Measurements from ENCODE around the gene CHRNA4. TPM values are rescaled to one million over a fixed set of nuclear protein-coding genes. Genes with fewer than 3 reads are reported as not detected.
"Not testable (repeated sequence)": the region's sequence is repeated elsewhere in the genome, so short reads cannot be mapped to it uniquely, and the experiment has no call there.

CHRNA4 gene
- total RNA-seq, 2 donors from 2014 or later = not detected

GRCh38 chr20:63336232-63336752 lies 24.9 kb downstream of the CHRNA4 start:
- Mint-ChIP-seq H3K9me3 (peaks cover 21% of the 10 kb centered on the region), H3K27me3 (peaks cover 20 to 41% of the 10 kb centered on the region in 2 donors)

DNA sequence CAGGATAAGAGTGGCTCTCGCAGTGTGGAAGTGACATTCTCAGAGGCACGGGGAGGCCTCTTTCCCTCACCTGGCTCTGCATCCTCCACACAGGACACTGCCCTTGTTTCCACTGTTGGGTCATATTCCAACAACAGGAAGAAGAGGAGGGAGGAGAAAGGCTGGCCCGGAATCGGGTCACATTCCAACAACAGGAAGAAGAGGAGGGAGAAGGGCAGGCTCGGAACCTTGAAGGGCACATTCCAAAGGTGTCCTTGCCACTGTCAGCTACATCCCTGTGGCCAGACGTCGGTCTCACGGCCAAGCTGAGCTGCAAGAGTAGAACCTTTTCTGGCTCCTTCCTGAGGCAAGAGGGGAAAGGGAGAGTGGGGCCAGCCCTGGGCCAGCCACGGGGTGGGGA lies 25.4 kb downstream of the CHRNA4 start:
- H3K9me3 Mint-ChIP-seq = peaks cover 21% of the 10 kb centered on the region
- ATAC-seq (no peak), DNase-seq (ENCODE audit: low spot score) (no peak)
- peaks cover 19 to 35% of the 10 kb centered on the region in 2 donors for H3K27me3 Mint-ChIP-seq
- H3K36me3 Mint-ChIP-seq = peaks cover 7% of the 10 kb centered on the region
- H3K27ac Mint-ChIP-seq = no peak overlapping the region
- H3K4me1 Mint-ChIP-seq (ENCODE audit: low read depth in 2 of 2) = no peaks in the 10 kb centered on the region
- H3K4me3 Mint-ChIP-seq = no peak overlapping the region

More at GRCh38 chr20:63336232-63336752, 24.9 kb downstream of the CHRNA4 start:
- Mint-ChIP-seq H3K4me3 (no peak overlapping the region), H3K4me1 (ENCODE audit: low read depth in 2 of 2) (no peaks in the 10 kb centered on the region), H3K27ac (no peak overlapping the region), H3K36me3 (peaks cover 7% of the 10 kb centered on the region)
- ATAC-seq (no peak), DNase-seq (ENCODE audit: low spot score) (no peak)

- not testable (repeated sequence) for H3K27ac Mint-ChIP-seq; DNase-seq (ENCODE audit: low spot score); ATAC-seq; H3K4me1 Mint-ChIP-seq (ENCODE audit: low read depth in 2 of 2); H3K36me3 Mint-ChIP-seq; H3K4me3 Mint-ChIP-seq
- Mint-ChIP-seq H3K27me3 (peaks cover 19 to 35% of the 10 kb centered on the region in 2 donors), H3K9me3 (peaks cover 18% of the 10 kb centered on the region)
Observed at GRCh38 chr20:63335060-63335459, 26.1 kb downstream of the CHRNA4 start.

GRCh38 chr20:63334356-63334755 lies 26.8 kb downstream of the CHRNA4 start:
- Mint-ChIP-seq H3K36me3 (peaks cover 7% of the 10 kb centered on the region), H3K27me3 (peaks cover 19 to 30% of the 10 kb centered on the region in 2 donors), H3K27ac (no peak overlapping the region), H3K9me3 (peaks cover 12% of the 10 kb centered on the region), H3K4me1 (ENCODE audit: low read depth in 2 of 2) (no peaks in the 10 kb centered on the region), H3K4me3 (no peak overlapping the region)
- ATAC-seq = no peak
- no peak for DNase-seq (ENCODE audit: low spot score)

DNA sequence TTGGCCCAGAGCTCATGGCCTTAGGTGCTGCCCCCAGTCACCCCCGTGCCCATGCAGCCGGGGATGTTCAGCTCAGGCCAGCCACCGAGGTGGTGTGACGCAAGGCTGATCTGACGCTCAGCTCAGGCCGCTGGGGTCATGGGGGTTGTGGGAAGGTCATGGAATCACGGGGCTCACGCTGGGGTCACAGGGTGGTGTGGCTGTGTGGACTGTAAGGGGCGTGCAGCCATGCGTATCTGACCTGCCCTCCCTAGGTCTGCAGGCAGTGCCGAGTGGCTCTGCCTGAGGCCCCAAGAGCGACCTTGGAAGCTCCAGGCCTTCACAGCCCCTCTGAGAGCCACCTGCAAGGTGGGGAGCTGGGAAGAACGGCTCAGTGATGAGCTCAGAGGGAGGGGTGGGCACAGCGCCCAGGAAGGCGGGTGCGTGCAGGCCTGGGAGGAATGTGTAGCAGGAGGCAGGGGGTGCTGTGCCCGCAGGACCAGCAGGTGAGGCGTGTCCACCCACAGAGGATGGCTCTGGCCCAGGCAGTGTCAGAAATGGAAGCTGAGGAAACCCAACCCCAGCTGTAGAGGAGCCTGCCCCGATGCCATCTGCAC lies 27.8 kb downstream of the CHRNA4 start:
- H3K27me3 Mint-ChIP-seq = peaks cover 18 to 25% of the 10 kb centered on the region in 2 donors

GRCh38 chr20:63332488-63333240 lies 28.5 kb downstream of the CHRNA4 start:
- no peaks in the 10 kb centered on the region for H3K4me1 Mint-ChIP-seq (ENCODE audit: low read depth in 2 of 2)
- H3K36me3 Mint-ChIP-seq = peaks cover 7% of the 10 kb centered on the region
- no peak for ATAC-seq

More for the DNA sequence above, 27.8 kb downstream of the CHRNA4 start:
- H3K27ac Mint-ChIP-seq = no peak overlapping the region
- H3K36me3 Mint-ChIP-seq = peaks cover 7% of the 10 kb centered on the region
- ATAC-seq = no peak
- peaks cover 7% of the 10 kb centered on the region for H3K9me3 Mint-ChIP-seq
- H3K4me1 Mint-ChIP-seq (ENCODE audit: low read depth in 2 of 2) = no peaks in the 10 kb centered on the region
- DNase-seq (ENCODE audit: low spot score) = no peak
- H3K4me3 Mint-ChIP-seq = no peak overlapping the region

GRCh38 chr20:63331741-63332400 lies 29.3 kb downstream of the CHRNA4 start:
- Mint-ChIP-seq H3K27me3 (peaks cover 12 to 13% of the 10 kb centered on the region in 2 donors), H3K27ac (no peak overlapping the region), H3K4me1 (ENCODE audit: low read depth in 2 of 2) (peaks cover 0 to 4% of the 10 kb centered on the region in 2 donors), H3K36me3 (peaks cover 7% of the 10 kb centered on the region), H3K9me3 (peaks cover 7% of the 10 kb centered on the region), H3K4me3 (no peak overlapping the region)
- DNase-seq (ENCODE audit: low spot score) (no peak), ATAC-seq (no peak)

More at GRCh38 chr20:63332488-63333240, 28.5 kb downstream of the CHRNA4 start:
- no peak for DNase-seq (ENCODE audit: low spot score)
- Mint-ChIP-seq H3K4me3 (no peak overlapping the region), H3K27me3 (peaks cover 14 to 19% of the 10 kb centered on the region in 2 donors), H3K27ac (no peak overlapping the region), H3K9me3 (peaks cover 7% of the 10 kb centered on the region)

- Mint-ChIP-seq H3K9me3 (peaks cover 7% of the 10 kb centered on the region), H3K27me3 (peaks cover 7 to 8% of the 10 kb centered on the region in 2 donors), H3K36me3 (peaks cover 7% of the 10 kb centered on the region), H3K27ac (no peak overlapping the region), H3K4me3 (no peak overlapping the region), H3K4me1 (ENCODE audit: low read depth in 2 of 2) (peaks cover 0 to 4% of the 10 kb centered on the region in 2 donors)
- DNase-seq (ENCODE audit: low spot score) (no peak), ATAC-seq (no peak)
Observed at GRCh38 chr20:63330940-63331339, 30.2 kb downstream of the CHRNA4 start.

DNA sequence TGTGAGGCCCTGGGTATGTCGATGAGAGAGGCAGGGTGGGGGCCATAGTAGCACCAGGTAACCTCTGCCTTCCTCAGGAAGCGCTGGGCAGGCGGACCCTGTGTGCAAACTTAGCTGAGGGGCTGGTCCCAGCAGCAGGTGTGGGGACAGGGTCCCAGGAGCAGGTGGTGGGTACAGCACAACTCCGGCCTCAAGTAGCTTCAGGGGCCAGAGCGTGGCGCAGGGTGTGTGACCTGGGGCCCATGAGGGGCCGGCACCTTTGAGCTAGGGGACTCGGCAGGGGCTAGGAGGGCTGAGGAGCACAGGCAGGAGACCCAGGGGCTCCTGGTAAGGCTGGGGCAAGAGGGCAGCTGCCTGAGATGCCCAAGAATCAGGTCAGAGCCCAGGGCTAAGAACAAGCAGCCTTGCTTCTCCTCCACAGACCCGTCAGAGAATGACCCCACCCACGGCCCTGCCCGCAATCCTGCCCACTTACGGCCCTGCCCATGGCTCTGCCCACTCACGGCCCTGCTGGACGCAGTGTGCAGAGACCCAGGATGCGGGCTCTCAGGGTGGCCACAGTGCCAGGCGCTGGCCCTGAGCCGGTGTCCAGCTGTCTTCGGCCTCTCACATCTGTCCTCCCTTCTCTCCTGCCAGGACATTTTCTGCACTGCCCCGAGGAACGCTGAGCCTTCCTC lies 30.9 kb downstream of the CHRNA4 start:
- ATAC-seq (no peak), DNase-seq (ENCODE audit: low spot score) (no peak)
- H3K27me3 Mint-ChIP-seq = peaks cover 0 to 2% of the 10 kb centered on the region in 2 donors
- H3K9me3 Mint-ChIP-seq = peaks cover 7% of the 10 kb centered on the region
- H3K4me1 Mint-ChIP-seq (ENCODE audit: low read depth in 2 of 2) = peaks cover 0 to 4% of the 10 kb centered on the region in 2 donors
- H3K4me3 Mint-ChIP-seq = no peak overlapping the region
- peaks cover 7% of the 10 kb centered on the region for H3K36me3 Mint-ChIP-seq
- H3K27ac Mint-ChIP-seq = no peak overlapping the region

GRCh38 chr20:63329331-63330083 lies 31.6 kb downstream of the CHRNA4 start:
- Mint-ChIP-seq H3K4me3 (no peak overlapping the region), H3K36me3 (peaks cover 7% of the 10 kb centered on the region), H3K9me3 (peaks cover 7% of the 10 kb centered on the region), H3K27me3 (peaks cover 0 to 2% of the 10 kb centered on the region in 2 donors), H3K4me1 (ENCODE audit: low read depth in 2 of 2) (peaks cover 0 to 4% of the 10 kb centered on the region in 2 donors), H3K27ac (no peak overlapping the region)
- no peak for DNase-seq (ENCODE audit: low spot score)
- ATAC-seq = no peak

GRCh38 chr20:63328718-63329275 lies 32.4 kb downstream of the CHRNA4 start:
- peaks cover 5 to 6% of the 10 kb centered on the region in 2 donors for H3K27me3 Mint-ChIP-seq
- no peak overlapping the region for H3K4me3 Mint-ChIP-seq
- H3K27ac Mint-ChIP-seq = no peak overlapping the region
- no peak for ATAC-seq
- H3K9me3 Mint-ChIP-seq = peaks cover 7% of the 10 kb centered on the region
- H3K4me1 Mint-ChIP-seq (ENCODE audit: low read depth in 2 of 2) = peaks cover 0 to 4% of the 10 kb centered on the region in 2 donors
- peaks cover 7% of the 10 kb centered on the region for H3K36me3 Mint-ChIP-seq
- no peak for DNase-seq (ENCODE audit: low spot score)

DNA sequence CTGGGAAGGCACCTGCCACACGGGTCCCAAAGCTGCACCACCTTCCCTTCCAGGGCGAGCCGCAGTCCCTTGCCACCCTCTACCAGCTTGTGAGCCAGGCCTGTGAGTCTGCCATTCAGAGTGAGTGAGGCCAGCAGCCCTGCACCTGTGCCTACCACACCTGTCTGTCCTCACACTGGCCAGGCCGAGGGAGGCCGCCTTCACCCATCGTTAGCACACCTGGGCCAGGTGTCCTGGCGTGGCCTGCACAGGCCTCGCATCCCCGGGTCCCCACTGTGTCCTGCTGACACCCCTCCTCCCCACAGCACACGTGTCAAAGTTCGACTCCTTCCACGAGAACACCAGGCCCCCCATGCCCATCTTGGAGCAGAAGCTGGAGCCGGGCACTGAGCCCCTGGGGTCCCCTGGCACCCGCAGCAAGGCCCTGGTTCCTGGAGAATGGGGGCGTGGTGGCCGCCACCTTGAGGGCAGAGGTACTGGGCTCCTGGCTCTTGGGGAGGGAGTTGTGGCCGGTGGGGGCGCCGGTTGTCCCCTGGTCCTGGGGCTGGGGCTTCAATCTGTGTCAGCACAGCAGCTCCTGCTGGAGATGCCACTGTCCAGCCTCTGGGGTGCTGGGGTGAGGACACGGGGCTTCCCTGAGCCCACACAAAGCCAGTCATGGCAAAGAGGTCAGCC lies 33.0 kb downstream of the CHRNA4 start:
- Mint-ChIP-seq H3K27ac (no peak overlapping the region), H3K36me3 (peaks cover 7% of the 10 kb centered on the region)

More for the DNA sequence above, 33.0 kb downstream of the CHRNA4 start:
- Mint-ChIP-seq H3K27me3 (peaks cover 10 to 11% of the 10 kb centered on the region in 2 donors), H3K4me3 (no peak overlapping the region), H3K4me1 (ENCODE audit: low read depth in 2 of 2) (peaks cover 0 to 4% of the 10 kb centered on the region in 2 donors), H3K9me3 (peaks cover 7% of the 10 kb centered on the region)
- ATAC-seq (peak; percentile 3), DNase-seq (ENCODE audit: low spot score) (no peak)
